A549 (cell line): ENCODE results near the gene ATF7IP. TPM values are rescaled to one million over a fixed set of nuclear protein-coding genes. Genes with fewer than 3 reads are reported as not detected.

Source experiments
- ATAC-seq, 2 experiments: fragments of 200-7000 bp in 1 of 2; fragments of >200 bp in 1 of 2; cut with Nextera tagmentation in 1 of 2; cut with Tn5 transposase in 1 of 2; 3 replicates each; pipeline versions ENCODE4 v1.8.0 to v1.9.1; 2018 to 2020; ENCODE audit warnings: mild to moderate bottlenecking in 1 of 2, moderate library complexity in 1 of 2
- CTCF ChIA-PET: fragments of 300-600 bp; sonication (Branson Sonifier 250); formaldehyde crosslinking; extraction: SDS; loops from one replicate; lab custom pipeline; 2021; ENCODE audit warnings: antibody characterized with exemption, inconsistent platforms; lab: Yijun Ruan, JAX
- POLR2A ChIA-PET: fragments of 350-600 bp; formaldehyde crosslinking; extraction: SDS; loops from one replicate; lab custom pipeline; 2021; ENCODE audit warnings: antibody characterized with exemption, inconsistent platforms; lab: Yijun Ruan, JAX
- DNase-seq, 2 experiments: peaks; one replicate each; pipeline versions ENCODE4 v3.0.0 to v3.0.0-alpha.2; 2011 to 2016; ENCODE audit warnings: low read depth in 1 of 2, low spot score in 1 of 2
- FAIRE-seq: peaks from 2 replicates; lab custom pipeline; 2011; peaks lifted over from hg19 to GRCh38; lab: Jason Lieb, UNC
- H3K27ac ChIP-seq, 2 experiments: fragments of >200 bp; sonication (Bioruptor Twin); formaldehyde crosslinking; 3 replicates each; pipeline ENCODE4 v1.5.1; 2016 to 2017
- H3K4me1 ChIP-seq: fragments of >200 bp; sonication (Bioruptor Twin); formaldehyde crosslinking; 3 replicates; pipeline ENCODE4 v1.6.1; 2016
- H3K4me2 ChIP-seq: fragments of >200 bp; sonication (Bioruptor Twin); formaldehyde crosslinking; 3 replicates; pipeline ENCODE4 v1.6.1; 2016
- H3K4me3 ChIP-seq: fragments of >200 bp; sonication (Bioruptor Twin); formaldehyde crosslinking; 3 replicates; pipeline ENCODE4 v1.5.1; 2016
- H3K9me3 ChIP-seq: fragments of >200 bp; sonication (Bioruptor Twin); formaldehyde crosslinking; 3 replicates; pipeline ENCODE4 v1.6.1; 2016
- CBX2 ChIP-seq: fragments of 200-600 bp; sonication (generic); IDR thresholded peaks from 2 replicates; pipeline ENCODE4 v1.6.1; 2016; ENCODE audit warnings: low read depth, mild to moderate bottlenecking, borderline replicate concordance
- CEBPB ChIP-seq, 2 experiments: fragments of >200 bp in 1 of 2; sonication (Bioruptor Twin) in 1 of 2; formaldehyde crosslinking in 1 of 2; IDR thresholded peaks; 2 replicates each; pipeline ENCODE4 v1.6.1; 2012 to 2016
- CHD4 ChIP-seq: fragments of 200-600 bp; sonication (generic); IDR thresholded peaks from 2 replicates; pipeline ENCODE4 v1.6.1; 2016; ENCODE audit warnings: antibody characterized with exemption, mild to moderate bottlenecking, borderline replicate concordance
- FOSB ChIP-seq: fragments of 250-450 bp; sonication (Bioruptor Pico); IDR thresholded peaks from 2 replicates; pipeline ENCODE4 v1.5.0; 2020; ENCODE audit warnings: mild to moderate bottlenecking, moderate library complexity
- FOSL2 ChIP-seq, 2 experiments: fragments of 450-650 bp in 1 of 2; fragments of >200 bp in 1 of 2; sonication (Bioruptor Twin) in 1 of 2; formaldehyde crosslinking; IDR thresholded peaks; 2 replicates each; pipeline versions ENCODE4 v1.5.0 to v1.6.1; 2016 to 2020; ENCODE audit warnings: mild to moderate bottlenecking in 1 of 2, moderate library complexity in 1 of 2
- GATA3 ChIP-seq: IDR thresholded peaks from 2 replicates; pipeline ENCODE4 v1.6.1; 2012; ENCODE audit warnings: borderline replicate concordance
- HDAC2 ChIP-seq: fragments of 200-600 bp; sonication (generic); IDR thresholded peaks from 2 replicates; pipeline ENCODE4 v1.6.1; 2016
- HEYL ChIP-seq: fragments of 250-450 bp; sonication (Bioruptor Pico); IDR thresholded peaks from 2 replicates; pipeline ENCODE4 v1.8.0; 2021; ENCODE audit warnings: mild to moderate bottlenecking, moderate library complexity
- HOXA7 ChIP-seq: fragments of 250-450 bp; sonication (Bioruptor Pico); IDR thresholded peaks from 2 replicates; pipeline ENCODE4 v1.5.0; 2020; ENCODE audit warnings: mild to moderate bottlenecking, moderate library complexity
- HOXB13 ChIP-seq: fragments of 250-450 bp; sonication (Bioruptor Pico); IDR thresholded peaks from 2 replicates; pipeline ENCODE4 v1.5.0; 2020; ENCODE audit warnings: low read depth, mild to moderate bottlenecking, moderate library complexity
- KDM5A ChIP-seq: fragments of 200-600 bp; sonication (generic); IDR thresholded peaks from 2 replicates; pipeline ENCODE4 v1.6.1; 2016; ENCODE audit warnings: antibody characterized with exemption, mild to moderate bottlenecking
- MAFK ChIP-seq: fragments of 450-650 bp; IDR thresholded peaks from 2 replicates; pipeline ENCODE4 v1.6.1; 2014; ENCODE audit not compliant: partially characterized antibody
- NPAS2 ChIP-seq: fragments of 250-450 bp; sonication (Bioruptor Pico); IDR thresholded peaks from 2 replicates; pipeline ENCODE4 v1.8.0; 2022; ENCODE audit warnings: mild to moderate bottlenecking, moderate library complexity, borderline replicate concordance
- POLR2AphosphoS2 ChIP-seq: conservative IDR thresholded peaks from 2 replicates; pipeline ENCODE4 v1.6.1; 2012; ENCODE audit warnings: low read length, improper control_type of control experiment, inconsistent platforms
- RFX5 ChIP-seq: fragments of 450-650 bp; IDR thresholded peaks from 2 replicates; pipeline ENCODE4 v1.7.1; 2014; ENCODE audit warnings: antibody characterized with exemption, mild to moderate bottlenecking, moderate library complexity
- RNF2 ChIP-seq: fragments of 200-600 bp; sonication (generic); IDR thresholded peaks from 2 replicates; pipeline ENCODE4 v1.6.1; 2016; ENCODE audit warnings: low read depth, mild to moderate bottlenecking, antibody characterized with exemption, moderate library complexity, borderline replicate concordance
- SMC3 ChIP-seq: fragments of >200 bp; sonication (Bioruptor Twin); formaldehyde crosslinking; IDR thresholded peaks from 3 replicates; pipeline ENCODE4 v1.6.1; 2018; ENCODE audit warnings: inconsistent platforms
- SREBF2 ChIP-seq: fragments of 450-650 bp; IDR thresholded peaks from 2 replicates; pipeline ENCODE4 v1.6.1; 2014; ENCODE audit warnings: mild to moderate bottlenecking, moderate library complexity
- TFCP2L1 ChIP-seq: fragments of 250-450 bp; sonication (Bioruptor Pico); IDR thresholded peaks from 2 replicates; pipeline ENCODE4 v1.5.0; 2021; ENCODE audit warnings: mild to moderate bottlenecking
- TP53 ChIP-seq: fragments of 250-450 bp; sonication (Bioruptor Pico); IDR thresholded peaks from 2 replicates; pipeline ENCODE4 v1.5.0; 2021; ENCODE audit warnings: mild to moderate bottlenecking, moderate library complexity
- ZC3H11A ChIP-seq: fragments of 450-650 bp; IDR thresholded peaks from 2 replicates; pipeline ENCODE4 v1.6.1; 2014; ENCODE audit warnings: antibody characterized with exemption, mild to moderate bottlenecking
- ZFP36 ChIP-seq: fragments of 450-650 bp; IDR thresholded peaks from 2 replicates; pipeline ENCODE4 v1.6.1; 2014; ENCODE audit warnings: borderline replicate concordance; ENCODE audit not compliant: partially characterized antibody
- ZSCAN20 ChIP-seq: fragments of 250-450 bp; sonication (Bioruptor Pico); IDR thresholded peaks from 2 replicates; pipeline ENCODE4 v1.8.0; 2022; ENCODE audit warnings: mild to moderate bottlenecking, moderate library complexity
- polyA plus RNA-seq, 4 experiments: library from polyadenylated mRNA; depleted of rRNA in 3 of 4; stranded (reverse); fragments of >200 nt; fragmentation: RNase III in 1 of 4; extraction: RNeasy Plus Mini Kit Qiagen cat#74134 plus additional on column Dnase treatment in 1 of 4; gene quantifications; 2 replicates in 3 of 4; 3 replicates in 1 of 4; pipeline ENCODE4 v1.2.3, GENCODE V29; 2011 to 2017
- TF ChIP-seq, protein P1 (sequence below): IDR thresholded peaks from 2 replicates; pipeline ENCODE4 v1.6.1; 2012
- TF ChIP-seq, protein P2 (sequence below): fragments of >200 bp; sonication (Bioruptor Twin); formaldehyde crosslinking; IDR thresholded peaks from 2 replicates; pipeline ENCODE4 v1.6.1; 2016
- TF ChIP-seq, protein P3 (sequence below): fragments of 200-600 bp; sonication (generic); IDR thresholded peaks from 2 replicates; pipeline ENCODE4 v1.6.1; 2016; ENCODE audit warnings: antibody characterized with exemption, mild to moderate bottlenecking, moderate library complexity
- TF ChIP-seq, protein P4 (sequence below): IDR thresholded peaks from 2 replicates; pipeline ENCODE4 v1.6.1; 2012; ENCODE audit warnings: low read depth, borderline replicate concordance

The ATF7IP gene
- polyA plus RNA-seq, 2 of the 4 experiments (the other 2 are of a cell fraction): 5.6 to 14.2 TPM

DNA sequence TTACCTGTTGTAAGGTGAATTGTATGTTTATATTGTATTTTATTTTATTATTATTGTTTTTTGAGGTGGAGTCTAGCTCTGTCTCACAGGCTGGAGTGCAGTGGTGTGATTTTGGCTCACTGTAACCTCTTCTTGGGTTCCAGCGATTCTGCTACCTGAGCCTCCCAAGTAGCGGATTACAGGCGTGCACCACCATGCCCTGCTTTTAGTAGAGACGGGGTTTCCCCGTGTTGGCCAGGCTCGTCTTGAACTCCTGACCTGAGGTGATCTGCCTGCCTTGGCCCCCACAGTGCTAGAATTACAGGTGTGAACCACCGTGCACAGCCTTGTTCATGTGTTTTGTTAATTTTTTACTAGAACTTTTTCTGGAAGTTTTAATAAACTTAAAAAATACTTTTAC, 3.8 kb downstream of the ATF7IP start (continued):
- TF ChIP-seq KDM5A (no peak), HEYL (CRISPR knock-in tag) (no peak), HOXB13 (no peak), POLR2AphosphoS2 (no peak)

DNA sequence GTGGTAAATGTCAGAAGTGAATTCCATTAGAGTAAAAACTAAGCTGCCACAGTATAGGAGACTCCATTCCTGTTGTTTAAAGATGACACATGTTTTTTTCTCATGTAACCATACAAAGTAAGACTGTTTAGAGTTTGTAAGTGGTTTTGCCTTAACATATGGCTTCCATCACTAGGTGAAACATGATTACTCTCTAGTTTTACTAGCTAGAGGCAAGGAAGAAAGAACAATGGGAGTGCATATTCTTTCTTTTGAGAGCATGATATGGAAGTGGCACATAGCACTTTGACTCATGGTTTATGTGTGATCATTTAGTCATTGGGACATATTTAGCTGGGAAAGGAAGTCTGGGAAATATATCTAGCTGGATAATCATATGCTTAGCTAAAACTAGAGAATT, 7.7 kb downstream of the ATF7IP start:
- CTCF ChIA-PET: interaction anchor here (0.6 to 1.5 kb wide), 3 partner anchors 11 to 233 kb away, joined by 3 read pairs; no protein-coding TSS in a partner anchor
- Histone ChIP-seq H3K4me1 (no peaks in the 10 kb centered on the region), H3K27ac (no peak overlapping the region), H3K4me2 (no peak overlapping the region), H3K4me3 (no peak overlapping the region), H3K9me3 (no peaks in the 10 kb centered on the region)
- DNase-seq (no peak), FAIRE-seq (no peak), ATAC-seq (no peak)
- POLR2A ChIA-PET: no interaction called here
- no peak for TF ChIP-seq CBX2
- no peak for TF ChIP-seq SREBF2
- no peak for TF ChIP-seq CEBPB (IDR thresholded peaks at IDR 0.05)
- TF ChIP-seq RNF2: no peak
- no peak for TF ChIP-seq FOSB
- no peak for TF ChIP-seq HDAC2
- TF ChIP-seq, protein P1, sequence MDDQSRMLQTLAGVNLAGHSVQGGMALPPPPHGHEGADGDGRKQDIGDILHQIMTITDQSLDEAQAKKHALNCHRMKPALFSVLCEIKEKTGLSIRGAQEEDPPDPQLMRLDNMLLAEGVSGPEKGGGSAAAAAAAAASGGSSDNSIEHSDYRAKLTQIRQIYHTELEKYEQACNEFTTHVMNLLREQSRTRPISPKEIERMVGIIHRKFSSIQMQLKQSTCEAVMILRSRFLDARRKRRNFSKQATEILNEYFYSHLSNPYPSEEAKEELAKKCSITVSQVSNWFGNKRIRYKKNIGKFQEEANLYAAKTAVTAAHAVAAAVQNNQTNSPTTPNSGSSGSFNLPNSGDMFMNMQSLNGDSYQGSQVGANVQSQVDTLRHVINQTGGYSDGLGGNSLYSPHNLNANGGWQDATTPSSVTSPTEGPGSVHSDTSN: no peak
- no peak for TF ChIP-seq ZSCAN20 (CRISPR knock-in tag)
- no peak for TF ChIP-seq ZC3H11A
- TF ChIP-seq FOSL2 (IDR thresholded peaks at IDR 0.05): no peak
- TF ChIP-seq FOSL2 (CRISPR knock-in tag; IDR thresholded peaks at IDR 0.05): no peak
- TF ChIP-seq TP53: no peak
- no peak for TF ChIP-seq NPAS2
- TF ChIP-seq CHD4: no peak
- no peak for TF ChIP-seq POLR2AphosphoS2
- TF ChIP-seq RFX5: no peak
- TF ChIP-seq SMC3: no peak
- TF ChIP-seq HOXA7 (CRISPR knock-in tag): no peak

DNA sequence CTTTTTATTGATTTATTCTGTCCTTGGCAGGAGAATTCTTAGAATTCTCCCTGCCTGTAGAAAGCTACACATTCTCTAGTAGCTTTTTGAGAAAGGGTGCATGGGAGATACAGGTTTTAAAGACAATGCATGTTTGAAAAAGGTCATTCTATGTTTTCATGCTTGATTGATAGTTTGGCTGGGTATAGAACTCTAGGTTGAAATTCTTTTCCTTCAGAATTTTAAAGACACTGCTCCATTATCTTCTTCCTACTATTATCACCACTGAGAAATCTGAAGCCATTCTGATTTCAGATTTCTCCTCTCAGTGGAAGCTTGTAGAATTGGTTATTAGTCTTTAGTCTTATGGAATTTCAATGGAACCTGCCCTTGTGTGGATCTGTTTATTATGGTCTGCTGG, 14.0 kb downstream of the ATF7IP start:
- no peak for DNase-seq
- Histone ChIP-seq H3K4me2 (no peak overlapping the region), H3K9me3 (peaks cover 28% of the 10 kb centered on the region), H3K27ac (no peak overlapping the region), H3K4me3 (no peak overlapping the region), H3K4me1 (peaks cover 5% of the 10 kb centered on the region; the same call in 2 of the 3 replicates)
- POLR2A ChIA-PET: no interaction called here
- FAIRE-seq: no peak
- TF ChIP-seq, protein P2, sequence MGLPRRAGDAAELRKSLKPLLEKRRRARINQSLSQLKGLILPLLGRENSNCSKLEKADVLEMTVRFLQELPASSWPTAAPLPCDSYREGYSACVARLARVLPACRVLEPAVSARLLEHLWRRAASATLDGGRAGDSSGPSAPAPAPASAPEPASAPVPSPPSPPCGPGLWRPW: no peak
- TF ChIP-seq TFCP2L1 (CRISPR knock-in tag) (no peak), RFX5 (no peak), GATA3 (no peak), ZC3H11A (no peak), HOXA7 (CRISPR knock-in tag) (no peak), MAFK (no peak), ZFP36 (no peak), CHD4 (no peak), CBX2 (no peak)
- TF ChIP-seq, protein P3, sequence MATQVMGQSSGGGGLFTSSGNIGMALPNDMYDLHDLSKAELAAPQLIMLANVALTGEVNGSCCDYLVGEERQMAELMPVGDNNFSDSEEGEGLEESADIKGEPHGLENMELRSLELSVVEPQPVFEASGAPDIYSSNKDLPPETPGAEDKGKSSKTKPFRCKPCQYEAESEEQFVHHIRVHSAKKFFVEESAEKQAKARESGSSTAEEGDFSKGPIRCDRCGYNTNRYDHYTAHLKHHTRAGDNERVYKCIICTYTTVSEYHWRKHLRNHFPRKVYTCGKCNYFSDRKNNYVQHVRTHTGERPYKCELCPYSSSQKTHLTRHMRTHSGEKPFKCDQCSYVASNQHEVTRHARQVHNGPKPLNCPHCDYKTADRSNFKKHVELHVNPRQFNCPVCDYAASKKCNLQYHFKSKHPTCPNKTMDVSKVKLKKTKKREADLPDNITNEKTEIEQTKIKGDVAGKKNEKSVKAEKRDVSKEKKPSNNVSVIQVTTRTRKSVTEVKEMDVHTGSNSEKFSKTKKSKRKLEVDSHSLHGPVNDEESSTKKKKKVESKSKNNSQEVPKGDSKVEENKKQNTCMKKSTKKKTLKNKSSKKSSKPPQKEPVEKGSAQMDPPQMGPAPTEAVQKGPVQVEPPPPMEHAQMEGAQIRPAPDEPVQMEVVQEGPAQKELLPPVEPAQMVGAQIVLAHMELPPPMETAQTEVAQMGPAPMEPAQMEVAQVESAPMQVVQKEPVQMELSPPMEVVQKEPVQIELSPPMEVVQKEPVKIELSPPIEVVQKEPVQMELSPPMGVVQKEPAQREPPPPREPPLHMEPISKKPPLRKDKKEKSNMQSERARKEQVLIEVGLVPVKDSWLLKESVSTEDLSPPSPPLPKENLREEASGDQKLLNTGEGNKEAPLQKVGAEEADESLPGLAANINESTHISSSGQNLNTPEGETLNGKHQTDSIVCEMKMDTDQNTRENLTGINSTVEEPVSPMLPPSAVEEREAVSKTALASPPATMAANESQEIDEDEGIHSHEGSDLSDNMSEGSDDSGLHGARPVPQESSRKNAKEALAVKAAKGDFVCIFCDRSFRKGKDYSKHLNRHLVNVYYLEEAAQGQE: no peak
- TF ChIP-seq, protein P4, sequence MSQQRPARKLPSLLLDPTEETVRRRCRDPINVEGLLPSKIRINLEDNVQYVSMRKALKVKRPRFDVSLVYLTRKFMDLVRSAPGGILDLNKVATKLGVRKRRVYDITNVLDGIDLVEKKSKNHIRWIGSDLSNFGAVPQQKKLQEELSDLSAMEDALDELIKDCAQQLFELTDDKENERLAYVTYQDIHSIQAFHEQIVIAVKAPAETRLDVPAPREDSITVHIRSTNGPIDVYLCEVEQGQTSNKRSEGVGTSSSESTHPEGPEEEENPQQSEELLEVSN: no peak
- no peak for ATAC-seq
- CTCF ChIA-PET: no interaction called here
